GM23338 (cell line): ENCODE results near the gene GGTLC2. TPM values are rescaled to one million over a fixed set of nuclear protein-coding genes. Genes with fewer than 3 reads are reported as not detected.

ENCODE experiments used
- ATAC-seq: fragments of 200-7000 bp; cut with Tn5 transposase; 3 replicates; pipeline ENCODE4 v1.9.1; 2020
- DNase-seq: peaks from one replicate; pipeline ENCODE4 v3.0.0-alpha.2; 2015; ENCODE audit warnings: low spot score
- H2AFZ ChIP-seq: fragments of 200-600 bp; sonication (generic); 2 replicates; pipeline ENCODE4 v1.8.0; 2016; ENCODE audit warnings: antibody characterized with exemption, mild to moderate bottlenecking, moderate library complexity
- H3F3A ChIP-seq: fragments of 200-600 bp; sonication (generic); replicated peaks from 2 replicates; pipeline ENCODE4 v1.8.0; 2017; ENCODE audit warnings: antibody characterized with exemption, mixed run types, low read depth
- H3K27ac ChIP-seq: fragments of 200-600 bp; sonication (generic); 2 replicates; pipeline ENCODE4 v1.6.1; 2016; ENCODE audit warnings: low read depth
- H3K27me3 ChIP-seq: fragments of 200-600 bp; sonication (generic); 2 replicates; pipeline ENCODE4 v1.8.0; 2016; ENCODE audit warnings: mild to moderate bottlenecking, mixed run types, moderate library complexity; ENCODE audit not compliant: insufficient read depth
- H3K36me3 ChIP-seq: fragments of 200-600 bp; sonication (generic); 2 replicates; pipeline ENCODE4 v1.8.0; 2016; ENCODE audit warnings: mild to moderate bottlenecking; ENCODE audit not compliant: insufficient read depth
- H3K4me1 ChIP-seq: fragments of 200-600 bp; sonication (generic); 2 replicates; pipeline ENCODE4 v1.8.0; 2016; ENCODE audit warnings: mild to moderate bottlenecking, moderate library complexity; ENCODE audit not compliant: insufficient read depth
- H3K4me2 ChIP-seq: fragments of 200-600 bp; sonication (generic); 2 replicates; pipeline ENCODE4 v1.7.1; 2017; ENCODE audit warnings: mixed run types
- H3K4me3 ChIP-seq: fragments of 200-600 bp; sonication (generic); 2 replicates; pipeline ENCODE4 v1.6.1; 2016; ENCODE audit warnings: mixed run types
- H3K79me2 ChIP-seq: fragments of 200-600 bp; sonication (generic); replicated peaks from 2 replicates; pipeline ENCODE4 v1.8.0; 2017; ENCODE audit warnings: mild to moderate bottlenecking; ENCODE audit not compliant: insufficient read depth
- H3K9me2 ChIP-seq: fragments of 200-600 bp; sonication (generic); 2 replicates; pipeline ENCODE4 v1.8.0; 2017; ENCODE audit not compliant: insufficient read depth
- H4K20me1 ChIP-seq: fragments of 200-600 bp; sonication (generic); replicated peaks from 2 replicates; pipeline ENCODE4 v1.8.0; 2017; ENCODE audit warnings: mild to moderate bottlenecking; ENCODE audit not compliant: insufficient read depth
- H3K27ac Mint-ChIP-seq: 2 replicates; pipeline ENCODE4 v1.8.0; 2020; ENCODE audit warnings: inconsistent platforms, mild to moderate bottlenecking, moderate library complexity, mixed read lengths
- H3K27me3 Mint-ChIP-seq: 3 replicates; pipeline ENCODE4 v1.8.0; 2022; ENCODE audit warnings: low read depth, mild to moderate bottlenecking, moderate library complexity, mixed read lengths, inconsistent platforms; ENCODE audit not compliant: insufficient read depth, poor library complexity
- H3K36me3 Mint-ChIP-seq: 3 replicates; pipeline ENCODE4 v1.8.0; 2021; ENCODE audit warnings: low read depth, mild to moderate bottlenecking, inconsistent platforms, moderate library complexity, mixed read lengths
- H3K4me1 Mint-ChIP-seq: 3 replicates; pipeline ENCODE4 v1.8.0; 2020; ENCODE audit warnings: mild to moderate bottlenecking, inconsistent platforms, mixed read lengths
- H3K4me3 Mint-ChIP-seq: 3 replicates; pipeline ENCODE4 v1.8.0; 2021; ENCODE audit warnings: moderate library complexity, mild to moderate bottlenecking, inconsistent platforms, mixed read lengths
- H3K9me3 Mint-ChIP-seq: 3 replicates; pipeline ENCODE4 v1.8.0; 2020; ENCODE audit warnings: moderate library complexity, mild to moderate bottlenecking, inconsistent platforms, mixed read lengths
- CREB1 ChIP-seq: fragments of 250-450 bp; sonication (Bioruptor Pico); IDR thresholded peaks from 2 replicates; pipeline ENCODE4 v1.5.0; 2020; ENCODE audit warnings: low read depth, mild to moderate bottlenecking, moderate library complexity
- CTCF ChIP-seq, 2 experiments: fragments of 200-600 bp in 1 of 2; sonication (generic) in 1 of 2; conservative IDR thresholded peaks; 2 replicates each; pipeline versions ENCODE4 v1.5.1 to v1.6.1; 2016 to 2017; ENCODE audit warnings: antibody characterized with exemption in 2 of 2, low read depth in 2 of 2, mild to moderate bottlenecking in 2 of 2, moderate library complexity in 1 of 2
- ETS1 ChIP-seq: IDR thresholded peaks from 2 replicates; pipeline ENCODE4 v1.6.1; 2016; ENCODE audit warnings: antibody characterized with exemption
- EZH2 ChIP-seq: fragments of 200-600 bp; sonication (generic); IDR thresholded peaks from one replicate; pipeline ENCODE4 v1.8.0; 2017; ENCODE audit warnings: antibody characterized with exemption, mild to moderate bottlenecking, low read depth; ENCODE audit not compliant: unreplicated experiment
- EZH2phosphoT487 ChIP-seq: fragments of 200-600 bp; sonication (generic); IDR thresholded peaks from one replicate; pipeline ENCODE4 v1.8.1; 2018; ENCODE audit warnings: antibody characterized with exemption; ENCODE audit not compliant: unreplicated experiment
- NANOG ChIP-seq: IDR thresholded peaks from 2 replicates; pipeline ENCODE4 v1.6.1; 2016; ENCODE audit warnings: antibody characterized with exemption, borderline replicate concordance
- POLR2AphosphoS5 ChIP-seq: IDR thresholded peaks from 2 replicates; pipeline ENCODE4 v1.6.1; 2016; ENCODE audit warnings: antibody characterized with exemption, low read depth
- REST ChIP-seq: IDR thresholded peaks from one replicate; pipeline ENCODE4 v1.6.1; 2018; ENCODE audit warnings: antibody characterized with exemption; ENCODE audit not compliant: unreplicated experiment
- STAT1 ChIP-seq: IDR thresholded peaks from one replicate; pipeline ENCODE4 v1.6.1; 2016; ENCODE audit warnings: antibody characterized with exemption; ENCODE audit not compliant: unreplicated experiment
- ZNF331 ChIP-seq: fragments of 250-450 bp; sonication (Bioruptor Pico); IDR thresholded peaks from 2 replicates; pipeline ENCODE4 v1.5.0; 2020; ENCODE audit warnings: low read depth, mild to moderate bottlenecking, moderate library complexity
- polyA plus RNA-seq: library from polyadenylated mRNA; unstranded; fragments of >200 nt; fragmentation: Nextera tagmentation; extraction: Ambion mirVana; gene quantifications from 2 replicates; pipeline ENCODE4 v1.2.1, GENCODE V29; 2016
- total RNA-seq: library from RNA; depleted of rRNA; stranded (reverse); fragments of >200 nt; shearing (Covaris generic); gene quantifications from 2 replicates; pipeline ENCODE4 v1.2.3, GENCODE V29; 2014

GGTLC2 gene
- total and polyA plus RNA-seq, 2 experiments from 2014 or later, result not detected

GRCh38 chr22:22603470-22603947, 40.9 kb upstream of the GGTLC2 start (continued):
- TF ChIP-seq REST, result no peak

GRCh38 chr22:22604326-22605073, 39.9 kb upstream of the GGTLC2 start:
- peak; percentile 59 for ATAC-seq
- Histone ChIP-seq H3K4me3 (no peak overlapping the region), H3K36me3 (no peaks in the 10 kb centered on the region), H3K4me2 (no peak overlapping the region), H4K20me1 (no peaks in the 10 kb centered on the region), H3K4me1 (no peaks in the 10 kb centered on the region), H3K27me3 (peaks cover 99% of the 10 kb centered on the region), H3K79me2 (no peaks in the 10 kb centered on the region), H2AFZ (no peak overlapping the region), H3K27ac (no peak overlapping the region), H3F3A (no peaks in the 10 kb centered on the region), H3K9me2 (peaks cover 10% of the 10 kb centered on the region)
- Mint-ChIP-seq H3K27me3 (peaks cover 76% of the 10 kb centered on the region), H3K4me3 (no peak overlapping the region), H3K9me3 (peaks cover 3% of the 10 kb centered on the region; the same call in 2 of the 3 replicates), H3K4me1 (peaks cover 14% of the 10 kb centered on the region), H3K36me3 (no peaks in the 10 kb centered on the region), H3K27ac (no peak overlapping the region)
- DNase-seq, result no peak
- no peak for TF ChIP-seq CREB1 (CRISPR knock-in tag)
- no peak for TF ChIP-seq REST
- TF ChIP-seq STAT1, result no peak
- TF ChIP-seq ETS1, result no peak
- TF ChIP-seq EZH2phosphoT487, result no peak
- no peak for TF ChIP-seq ZNF331
- no peak for TF ChIP-seq EZH2
- no peak for TF ChIP-seq CTCF (conservative IDR thresholded peaks at IDR 0.05; ENCODE audit: low read depth in 2 of 2)
- TF ChIP-seq POLR2AphosphoS5, result no peak
- TF ChIP-seq NANOG, result no peak
